Omental fat pad (tissue), 4 donors: ENCODE results near the gene FAM229B. TPM values are rescaled to one million over a fixed set of nuclear protein-coding genes. Genes with fewer than 3 reads are reported as not detected.
"Not testable (repeated sequence)": the region's sequence is repeated elsewhere in the genome, so short reads cannot be mapped to it uniquely, and the experiment has no call there.

Source experiments
- ATAC-seq: fragments of 150-250 bp; one replicate; pipeline ENCODE4 v1.9.1; 2016; ENCODE audit warnings: mild to moderate bottlenecking, moderate library complexity; ENCODE audit not compliant: low FRiP score
- DNase-seq: peaks from one replicate; pipeline ENCODE4 v3.0.0-alpha.2; 2019; ENCODE audit warnings: low spot score
- CTCF ChIP-seq, 3 donors: fragments of 450-650 bp; IDR thresholded peaks; one replicate each; pipeline ENCODE4 v1.5.1; 2016 to 2017; ENCODE audit warnings: antibody characterized with exemption in 3 of 3, mild to moderate bottlenecking in 3 of 3, moderate library complexity in 2 of 3
- total RNA-seq, 4 donors: library from RNA; depleted of rRNA; stranded (reverse); fragments of >200 nt; gene quantifications; one replicate each; pipeline ENCODE4 v1.1.0, GENCODE V29; 2016

Gene FAM229B
- total RNA-seq, 4 donors from 2014 or later, result 4.9 to 17.2 (median 12.4) TPM

DNA sequence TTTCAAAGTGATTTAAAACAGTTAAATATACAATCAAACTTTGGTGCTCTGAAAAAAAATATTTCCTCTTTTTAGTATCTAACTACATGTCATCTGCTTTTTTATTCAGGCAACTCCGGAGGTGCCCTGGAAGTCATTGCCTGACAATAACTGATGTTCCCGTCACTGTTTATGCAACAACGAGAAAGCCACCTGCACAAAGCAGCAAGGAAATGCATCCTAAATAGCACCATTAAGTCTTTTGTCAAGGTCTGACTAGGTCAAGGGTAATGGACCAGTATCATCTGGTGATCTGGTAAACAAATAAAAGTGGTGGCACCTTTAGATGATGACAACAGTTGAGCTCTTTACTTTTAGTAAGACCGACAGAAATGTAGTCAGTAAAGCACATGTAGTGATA is 13.2 kb downstream of the FAM229B start:
- ATAC-seq, result no peak
- DNase-seq, result no peak

DNA sequence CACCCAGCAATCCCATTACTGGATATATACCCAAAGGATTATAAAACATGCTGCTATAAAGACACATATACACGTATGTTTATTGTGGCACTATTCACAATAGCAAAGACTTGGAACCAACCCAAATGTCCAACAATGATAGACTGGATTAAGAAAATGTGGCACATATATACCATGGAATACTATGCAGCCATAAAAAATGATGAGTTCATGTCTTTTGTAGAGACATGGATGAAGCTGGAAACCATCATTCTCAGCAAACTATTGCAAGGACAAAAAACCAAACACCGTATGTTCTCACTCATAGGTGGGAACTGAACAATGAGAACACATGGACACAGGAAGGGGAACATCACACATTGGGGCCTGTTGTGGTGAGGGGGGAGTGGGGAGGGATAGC is 18.6 kb downstream of the FAM229B start:
- not testable (repeated sequence) for DNase-seq, ATAC-seq

More for the DNA sequence above, 13.2 kb downstream of the FAM229B start:
- no peak for TF ChIP-seq CTCF (IDR thresholded peaks at IDR 0.05)

DNA sequence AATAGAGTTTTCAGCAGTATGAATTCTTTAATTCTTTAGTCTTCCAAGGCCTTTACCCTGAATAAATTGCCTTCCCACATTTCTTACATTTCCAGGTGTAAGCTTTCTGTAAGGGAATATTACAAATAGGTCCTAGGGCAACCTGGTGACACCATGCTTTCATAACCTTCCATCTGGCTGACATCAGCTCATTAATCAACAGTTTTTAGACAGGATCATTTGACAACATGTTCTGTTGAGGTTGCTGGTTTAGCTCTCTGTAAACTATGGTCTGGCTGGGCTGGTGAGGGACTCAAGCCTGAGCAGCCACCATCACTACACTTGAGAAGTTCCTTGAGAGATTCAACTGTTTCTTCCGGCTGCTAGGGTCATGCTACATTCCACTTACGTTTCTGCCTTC is 19.2 kb downstream of the FAM229B start:
- ATAC-seq (no peak), DNase-seq (no peak)
- TF ChIP-seq CTCF (IDR thresholded peaks at IDR 0.05), result no peak

- TF ChIP-seq CTCF (IDR thresholded peaks at IDR 0.05), result no peak
- DNase-seq, result no peak
- no peak for ATAC-seq
Measured at GRCh38 chr6:112109262-112109661, 21.9 kb downstream of the FAM229B start.

GRCh38 chr6:112113431-112113830 is 26.0 kb downstream of the FAM229B start:
- no peak for TF ChIP-seq CTCF (IDR thresholded peaks at IDR 0.05)
- DNase-seq, result no peak
- ATAC-seq, result no peak

- no peak for DNase-seq
- no peak for ATAC-seq
- TF ChIP-seq CTCF (IDR thresholded peaks at IDR 0.05), result no peak
Measured at GRCh38 chr6:112113918-112114317, 26.5 kb downstream of the FAM229B start.

DNA sequence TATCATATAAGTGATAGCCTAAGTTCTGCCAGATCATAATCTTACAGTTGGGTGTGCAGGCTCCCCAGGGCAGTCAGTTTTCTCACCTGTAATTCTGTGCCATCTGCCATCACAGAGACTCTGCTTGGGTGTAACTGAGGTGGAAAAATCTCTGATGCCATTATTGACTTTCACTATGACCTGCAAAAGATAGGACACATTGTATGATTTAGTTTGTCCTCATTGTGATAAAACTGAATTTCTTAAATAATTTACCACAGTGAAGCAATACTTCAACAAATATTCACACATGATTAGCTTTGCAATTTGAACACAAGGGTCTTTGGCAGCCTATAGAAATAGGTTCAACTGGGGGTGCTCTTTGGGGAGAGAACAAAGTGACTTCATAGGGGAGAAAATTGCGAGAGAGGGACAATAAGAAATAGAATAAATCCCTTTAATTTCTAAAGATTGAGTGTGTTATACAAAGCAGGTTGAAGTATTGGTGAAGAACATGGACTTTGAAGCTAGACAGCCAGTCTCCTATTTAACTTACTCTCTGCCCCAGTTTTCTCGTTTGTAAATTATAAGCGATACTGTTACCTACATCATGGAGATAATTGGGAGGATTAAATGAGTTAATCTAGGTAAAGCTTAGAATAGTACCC is 27.3 kb downstream of the FAM229B start:
- ATAC-seq (no peak), DNase-seq (no peak)
- TF ChIP-seq CTCF (IDR thresholded peaks at IDR 0.05), result no peak
